SK-N-MC (cell line): ENCODE measurements around the gene ETV6.

Experiments
- DNase-seq: peaks from one replicate; pipeline ENCODE4 v3.0.0-alpha.2; 2011; ENCODE audit warnings: low read depth, low spot score
- H3K27ac ChIP-seq: fragments of 200-600 bp; sonication (generic); 2 replicates; pipeline ENCODE4 v1.5.1; 2016; ENCODE audit warnings: mixed run types
- H3K36me3 ChIP-seq: fragments of 200-600 bp; sonication (generic); 2 replicates; pipeline ENCODE4 v1.6.1; 2017; ENCODE audit warnings: antibody characterized with exemption, low read length, mixed read lengths; ENCODE audit not compliant: insufficient read depth
- H3K4me3 ChIP-seq: fragments of 200-600 bp; sonication (generic); 2 replicates; pipeline ENCODE4 v1.5.1; 2016
- H3K9ac ChIP-seq: fragments of 200-600 bp; sonication (generic); 2 replicates; pipeline ENCODE4 v1.8.0; 2017; ENCODE audit warnings: mixed run types, mixed read lengths; ENCODE audit not compliant: insufficient read length
- H3K9me3 ChIP-seq: fragments of 200-600 bp; sonication (generic); 2 replicates; pipeline ENCODE4 v1.6.1; 2017; ENCODE audit warnings: low read depth, mild to moderate bottlenecking, antibody characterized with exemption, low read length, moderate library complexity, mixed read lengths
- EZH2 ChIP-seq: fragments of 200-600 bp; sonication (generic); IDR thresholded peaks from one replicate; pipeline ENCODE4 v1.6.1; 2017; ENCODE audit warnings: antibody characterized with exemption
- FOXP2 ChIP-seq: optimal IDR thresholded peaks from 2 replicates; pipeline ENCODE3; 2011; ENCODE audit warnings: mild to moderate bottlenecking, moderate library complexity; ENCODE audit not compliant: insufficient read depth; ENCODE audit errors: extremely low read length, control extremely low read depth
- POLR2AphosphoS5 ChIP-seq: IDR thresholded peaks from 2 replicates; pipeline ENCODE4 v1.6.1; 2012; ENCODE audit warnings: mild to moderate bottlenecking, low read depth, low read length, borderline replicate concordance

The ETV6 gene

DNA sequence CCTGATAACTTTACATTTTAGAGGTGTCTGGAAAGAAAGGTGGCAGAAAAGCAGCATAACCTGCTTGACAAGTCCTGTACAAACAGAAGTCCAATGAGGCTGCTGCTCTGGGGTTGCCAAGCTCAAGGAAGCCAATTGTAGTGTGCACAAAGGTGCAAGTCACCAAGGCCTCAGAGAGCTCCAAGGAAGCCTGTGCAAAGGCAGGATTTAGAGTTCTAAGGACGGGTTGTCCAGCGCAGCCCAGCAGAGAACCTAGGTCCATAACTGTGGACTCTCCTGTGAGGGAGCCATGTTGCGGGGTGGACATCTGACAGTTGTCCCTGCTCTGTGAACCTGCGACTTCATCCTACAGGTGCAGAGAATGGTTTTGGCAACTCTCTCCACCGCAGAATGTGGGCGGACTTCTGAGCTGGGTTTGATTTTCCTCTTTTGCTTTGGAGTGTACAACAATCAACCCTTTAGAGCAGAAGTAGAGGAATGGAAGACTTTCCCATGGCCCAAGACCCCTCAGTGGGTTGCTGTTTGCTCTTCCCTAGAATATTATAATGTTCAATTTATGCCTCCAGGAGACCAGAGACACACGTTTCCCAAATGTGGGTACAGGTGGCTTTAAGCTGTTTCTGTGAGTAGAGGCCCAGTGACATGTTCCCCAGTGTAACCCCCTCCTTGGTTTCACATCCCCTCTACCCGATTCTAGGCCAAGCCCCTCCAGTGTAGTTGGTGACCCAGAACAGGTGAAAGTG lies 81.0 kb downstream of the ETV6 start:
- no peak overlapping the region for H3K9ac ChIP-seq
- no peaks in the 10 kb centered on the region for H3K36me3 ChIP-seq
- no peak overlapping the region for H3K4me3 ChIP-seq
- no peak for TF ChIP-seq EZH2
- no peak for TF ChIP-seq POLR2AphosphoS5
- TF ChIP-seq FOXP2: no peak
- H3K27ac ChIP-seq: no peak overlapping the region
- DNase-seq: no peak
- no peaks in the 10 kb centered on the region for H3K9me3 ChIP-seq

DNA sequence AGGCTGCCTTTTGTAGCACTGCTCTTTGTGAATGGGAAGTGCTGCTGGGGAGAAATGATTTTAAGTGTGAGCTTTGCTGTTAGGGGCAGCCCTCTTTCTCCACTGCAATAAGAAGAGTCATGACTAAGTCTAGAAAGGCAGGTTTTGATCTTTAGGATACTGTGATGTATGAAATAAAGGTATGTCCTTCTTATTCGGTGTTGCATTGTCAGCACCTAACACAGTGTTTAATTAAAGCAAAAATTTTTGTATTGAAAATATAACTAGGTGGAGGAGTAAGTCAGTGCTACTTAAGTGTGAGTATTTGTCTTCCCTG lies 81.5 kb downstream of the ETV6 start:
- H3K9ac ChIP-seq: no peak overlapping the region
- DNase-seq: no peak
- H3K4me3 ChIP-seq: no peak overlapping the region
- TF ChIP-seq FOXP2 (no peak), POLR2AphosphoS5 (no peak), EZH2 (no peak)
- H3K27ac ChIP-seq: no peak overlapping the region
- no peaks in the 10 kb centered on the region for H3K36me3 ChIP-seq
- H3K9me3 ChIP-seq: no peaks in the 10 kb centered on the region

DNA sequence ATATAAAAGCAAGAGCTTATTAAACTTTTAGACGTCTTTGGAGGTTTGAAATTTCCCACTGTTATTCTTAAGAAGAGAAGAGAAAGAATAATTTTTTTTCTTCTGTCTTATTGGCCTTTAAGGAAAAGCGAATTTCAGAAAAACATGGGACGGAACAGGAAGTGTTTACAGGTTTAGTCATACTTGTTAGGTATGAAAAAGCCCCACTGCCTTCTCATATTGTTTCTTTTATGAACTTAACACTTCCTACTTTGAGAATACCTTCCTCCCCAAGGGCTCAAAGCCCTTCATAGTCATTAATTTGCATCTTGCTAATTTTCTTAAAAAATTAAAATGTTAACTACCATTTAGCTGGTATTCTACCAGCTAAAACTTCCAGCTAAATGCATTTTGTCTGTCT lies 82.0 kb downstream of the ETV6 start:
- Histone ChIP-seq H3K9ac (no peak overlapping the region), H3K27ac (no peak overlapping the region), H3K36me3 (no peaks in the 10 kb centered on the region), H3K4me3 (no peak overlapping the region), H3K9me3 (no peaks in the 10 kb centered on the region)
- no peak for DNase-seq
- TF ChIP-seq POLR2AphosphoS5 (no peak), FOXP2 (no peak), EZH2 (no peak)

DNA sequence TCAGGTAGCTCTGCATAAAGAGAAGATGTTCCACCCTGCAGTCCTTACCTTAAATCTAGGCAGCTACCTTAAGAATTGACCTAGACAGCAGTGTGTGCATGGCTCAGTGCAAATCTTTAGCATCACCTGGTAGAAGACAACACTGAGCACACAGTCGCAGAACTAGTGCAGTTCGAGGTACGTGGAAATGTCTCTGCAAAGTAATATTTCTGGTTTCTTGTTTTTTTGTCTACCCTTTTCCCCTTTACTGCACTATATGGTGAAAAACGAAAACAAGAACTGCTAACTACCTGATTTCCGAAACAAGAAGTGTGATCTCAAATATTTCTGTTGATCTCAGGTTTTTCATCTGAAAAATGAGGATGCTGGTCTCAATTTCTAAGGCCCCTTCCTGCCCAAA lies 82.5 kb downstream of the ETV6 start:
- TF ChIP-seq FOXP2: no peak
- no peak for TF ChIP-seq EZH2
- TF ChIP-seq POLR2AphosphoS5: no peak
- no peak overlapping the region for H3K27ac ChIP-seq
- H3K36me3 ChIP-seq: no peaks in the 10 kb centered on the region
- H3K9me3 ChIP-seq: no peaks in the 10 kb centered on the region
- no peak overlapping the region for H3K4me3 ChIP-seq
- DNase-seq: no peak
- no peak overlapping the region for H3K9ac ChIP-seq

DNA sequence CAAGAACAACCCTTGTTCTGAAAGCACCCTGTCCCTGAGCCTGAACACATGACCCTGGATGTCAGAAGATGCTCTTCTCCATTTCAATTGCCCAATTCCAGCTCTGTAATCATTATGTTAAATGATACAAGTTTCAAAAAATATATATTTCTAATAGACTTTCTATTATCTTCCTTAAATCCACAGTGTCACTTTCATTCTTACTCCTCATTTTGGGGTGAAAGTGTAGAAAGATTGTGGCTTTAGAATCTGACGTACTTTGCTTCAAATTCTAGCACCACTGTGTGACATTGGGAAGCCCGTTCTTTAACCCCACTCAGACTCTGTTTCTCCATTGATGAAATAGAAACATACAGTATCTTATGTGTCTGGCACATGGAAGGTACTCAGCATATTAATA lies 83.2 kb downstream of the ETV6 start:
- Histone ChIP-seq H3K27ac (no peak overlapping the region), H3K36me3 (no peaks in the 10 kb centered on the region), H3K4me3 (no peak overlapping the region), H3K9me3 (no peaks in the 10 kb centered on the region), H3K9ac (no peak overlapping the region)
- DNase-seq: no peak
- TF ChIP-seq POLR2AphosphoS5: no peak
- no peak for TF ChIP-seq EZH2
- TF ChIP-seq FOXP2: no peak

DNA sequence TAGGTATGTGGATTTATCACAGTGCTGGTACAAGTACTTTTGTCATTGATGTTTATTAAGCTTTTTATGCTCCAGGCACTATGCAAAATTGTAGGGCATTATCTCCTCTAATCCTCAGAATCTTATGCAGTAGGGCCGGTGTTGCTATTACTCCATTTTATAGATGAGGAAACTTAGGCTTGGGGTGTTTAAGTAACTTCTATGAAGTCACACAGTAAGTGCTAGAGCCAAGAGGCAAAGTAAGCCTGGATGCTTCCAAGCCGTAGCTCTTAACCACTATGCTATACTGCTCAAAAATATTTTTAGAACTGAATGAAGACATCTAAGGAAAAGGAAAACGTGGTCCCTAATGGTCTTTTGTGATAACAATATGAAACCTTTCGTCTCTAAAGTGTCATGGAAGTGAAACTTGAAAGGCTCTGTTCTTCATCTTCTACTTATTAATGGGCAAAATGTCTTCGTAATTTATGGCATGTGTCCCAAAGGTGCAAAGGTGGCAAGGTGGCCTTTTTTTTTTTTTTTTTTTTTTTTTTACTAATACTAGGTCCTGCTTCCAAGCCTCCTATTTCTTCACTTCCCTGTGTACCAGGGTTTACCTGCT lies 85.2 kb downstream of the ETV6 start:
- Histone ChIP-seq H3K27ac (no peak overlapping the region), H3K4me3 (no peak overlapping the region), H3K36me3 (no peaks in the 10 kb centered on the region), H3K9ac (no peak overlapping the region), H3K9me3 (no peaks in the 10 kb centered on the region)
- no peak for DNase-seq
- TF ChIP-seq POLR2AphosphoS5: no peak
- TF ChIP-seq FOXP2: no peak
- TF ChIP-seq EZH2: no peak

DNA sequence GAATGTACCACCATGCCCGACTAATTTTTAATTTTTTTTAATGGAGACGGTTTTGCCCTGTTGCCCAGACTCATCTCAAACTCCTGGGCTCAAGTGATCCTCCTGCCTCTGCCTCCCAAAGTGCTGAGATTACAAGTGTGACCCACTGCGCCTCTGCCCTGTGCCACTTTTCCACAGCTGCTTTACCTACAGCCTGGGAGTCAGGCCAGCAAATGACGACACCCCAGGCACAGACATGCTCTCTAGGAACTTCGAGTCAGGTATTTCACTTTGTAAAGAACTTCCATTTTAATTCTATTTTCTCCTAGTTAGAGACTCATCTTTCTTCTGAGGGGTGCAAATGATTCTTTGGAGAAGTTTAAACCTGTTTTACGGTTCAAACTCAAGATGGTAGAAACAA lies 89.0 kb downstream of the ETV6 start:
- no peak overlapping the region for H3K27ac ChIP-seq
- H3K9ac ChIP-seq: no peak overlapping the region
- H3K9me3 ChIP-seq: no peaks in the 10 kb centered on the region
- no peaks in the 10 kb centered on the region for H3K36me3 ChIP-seq
- no peak overlapping the region for H3K4me3 ChIP-seq
- TF ChIP-seq FOXP2 (no peak), POLR2AphosphoS5 (no peak), EZH2 (no peak)
- no peak for DNase-seq

DNA sequence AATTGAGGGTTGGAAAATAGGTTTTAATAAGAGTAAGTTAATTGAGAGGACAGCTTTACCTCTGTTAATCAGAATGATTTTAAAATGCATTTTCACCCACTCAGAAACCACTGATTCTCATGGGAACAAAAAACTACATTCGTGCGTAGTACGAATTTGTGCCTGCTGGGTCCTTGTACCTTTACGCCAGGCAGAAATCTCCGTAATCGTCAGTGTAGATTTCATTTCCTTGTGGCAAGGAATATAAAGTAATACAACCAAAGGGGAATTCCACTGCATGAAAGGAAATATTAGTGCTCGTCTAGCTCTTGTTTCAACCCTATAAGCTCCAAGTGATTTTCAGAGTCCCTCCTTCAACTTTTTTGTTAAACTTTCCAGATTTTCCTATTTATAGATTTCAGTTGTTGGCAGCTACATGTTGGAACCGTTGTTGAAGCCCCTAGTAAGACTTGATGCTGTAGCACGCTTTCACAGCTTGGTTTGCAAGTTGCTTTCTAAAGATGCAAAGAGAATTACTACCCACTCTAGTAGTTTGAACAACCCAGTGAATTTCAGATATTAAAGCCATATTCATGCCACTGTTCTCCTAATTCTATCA lies 90.6 kb downstream of the ETV6 start:
- H3K9me3 ChIP-seq: no peaks in the 10 kb centered on the region
- H3K36me3 ChIP-seq: no peaks in the 10 kb centered on the region
- no peak overlapping the region for H3K9ac ChIP-seq
- no peak overlapping the region for H3K4me3 ChIP-seq
- no peak overlapping the region for H3K27ac ChIP-seq
- TF ChIP-seq EZH2: no peak
- no peak for DNase-seq

DNA sequence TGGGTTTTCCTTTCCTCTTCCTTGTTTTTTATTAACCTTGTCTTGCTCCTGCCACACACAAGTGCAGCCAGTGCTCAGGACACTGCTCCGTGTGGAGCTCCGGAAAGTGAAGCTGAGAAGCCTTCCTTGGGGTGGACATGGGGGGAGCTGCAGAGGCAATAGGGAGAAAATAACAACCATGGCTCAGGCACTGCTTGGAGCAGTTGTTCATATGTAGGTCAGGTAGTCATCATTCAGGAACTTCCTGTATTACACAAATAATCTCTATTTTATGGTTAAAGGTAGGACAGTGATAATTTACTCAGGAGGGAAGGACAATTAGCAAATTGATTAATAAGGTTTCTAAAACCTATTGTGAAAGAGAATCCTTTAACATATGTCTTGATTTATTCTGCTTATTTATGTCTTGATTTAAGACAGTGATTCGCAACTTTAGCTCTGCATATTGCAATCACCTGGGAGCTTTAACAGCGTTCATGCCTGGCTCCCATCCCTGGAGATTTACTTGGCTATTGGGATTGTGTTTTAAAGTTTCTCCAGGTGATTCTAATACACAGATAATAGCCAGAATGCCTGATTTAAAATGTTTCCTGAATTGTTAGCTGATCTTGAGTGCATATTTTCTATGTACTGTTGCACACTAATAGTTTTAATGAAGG lies 92.1 kb downstream of the ETV6 start:
- H3K4me3 ChIP-seq: no peak overlapping the region
- no peaks in the 10 kb centered on the region for H3K36me3 ChIP-seq
- no peak overlapping the region for H3K27ac ChIP-seq
- no peak for DNase-seq
- no peak for TF ChIP-seq EZH2
- TF ChIP-seq FOXP2: no peak
- no peak for TF ChIP-seq POLR2AphosphoS5
- no peak overlapping the region for H3K9ac ChIP-seq
- no peaks in the 10 kb centered on the region for H3K9me3 ChIP-seq
